Stimulated activated CD4-positive, alpha-beta T cell treated with anti-CD3 and anti-CD28 coated beads, Interleukin-1b, Interleukin-23, amount 100 ng/mL, for 24 hours (primary cell): ENCODE results near the gene C1QB.
"Not testable (repeated sequence)": the region's sequence is repeated elsewhere in the genome, so short reads cannot be mapped to it uniquely, and the experiment has no call there.

Experiments used
- DNase-seq, 4 experiments: peaks; one replicate each; pipeline ENCODE4 v3.0.0-alpha.2; 2020; ENCODE audit warnings: low read depth in 4 of 4, low spot score in 1 of 4

Gene C1QB

GRCh38 chr1:22691031-22691753, 38.2 kb downstream of the C1QB start:
- DNase-seq, result no peak

GRCh38 chr1:22694172-22694571, 41.1 kb downstream of the C1QB start:
- DNase-seq, result no peak

GRCh38 chr1:22696610-22697009, 43.6 kb downstream of the C1QB start:
- DNase-seq, result no peak

- no peak for DNase-seq
These were observed 44.9 kb downstream of the C1QB start for GRCh38 chr1:22697980-22698379.

- no peak for DNase-seq
These were observed 46.9 kb downstream of the C1QB start for GRCh38 chr1:22699681-22700520.

GRCh38 chr1:22702296-22703085, 49.5 kb downstream of the C1QB start:
- no peak for DNase-seq

- DNase-seq, result peak; percentile 56 to 77 (median 64)
These were observed 51.5 kb downstream of the C1QB start for GRCh38 chr1:22704440-22705067.

- DNase-seq, result no peak
These were observed 52.5 kb downstream of the C1QB start for GRCh38 chr1:22705586-22705985.

GRCh38 chr1:22706100-22706499, 53.1 kb downstream of the C1QB start:
- DNase-seq, result not testable (repeated sequence)

GRCh38 chr1:22708777-22709176, 55.7 kb downstream of the C1QB start:
- DNase-seq, result no peak

- no peak for DNase-seq
These were observed 56.2 kb downstream of the C1QB start for GRCh38 chr1:22709227-22709626.

GRCh38 chr1:22709891-22710700, 57.1 kb downstream of the C1QB start:
- DNase-seq, result peak in 2 of 4 experiments; percentile 16 to 24

- DNase-seq, result peak in 2 of 4 experiments; percentile 10 to 22
These were observed 57.6 kb downstream of the C1QB start, which contains the start of gene EPHB2 for GRCh38 chr1:22710701-22711049. TSS of gene EPHB2 (plus strand) at chr1:22710839. CDS start at chr1:22710983, 144 bp downstream.

GRCh38 chr1:22711071-22711470, 58.0 kb downstream of the C1QB start:
- no peak for DNase-seq
